Astrocyte of the cerebellum (primary cell): ENCODE results near the gene TNC.

Source experiments
- DNase-seq: peaks from one replicate; pipeline ENCODE4 v3.0.0-alpha.2; 2011; ENCODE audit warnings: low read depth
- H3K4me3 ChIP-seq: 2 replicates; pipeline ENCODE4 v1.5.1; 2011; ENCODE audit warnings: mild to moderate bottlenecking, low read depth, low read length, moderate library complexity
- CTCF ChIP-seq: IDR thresholded peaks from 2 replicates; pipeline ENCODE4 v1.5.1; 2012; ENCODE audit warnings: low read length, low read depth, moderate library complexity, mild to moderate bottlenecking; ENCODE audit errors: missing control alignments
- in situ Hi-C: cut with HindIII; loops from 2 replicates; pipeline ENCODE4 v1.10.0; 2017; ENCODE audit warnings: low sequenced_read_pairs

TNC gene

GRCh38 chr9:114972510-114973136 is 145.3 kb downstream of the TNC start:
- H3K4me3 ChIP-seq = no peak overlapping the region
- no peak for DNase-seq
- no peak for TF ChIP-seq CTCF
- in situ Hi-C loops = no loop called here
